CD4-positive, alpha-beta T cell treated with Interleukin-6 at 100 ng/mL for 8 hours (primary cell): ENCODE measurements around the gene COA8.
"Not testable (repeated sequence)": the region's sequence is repeated elsewhere in the genome, so short reads cannot be mapped to it uniquely, and the experiment has no call there.

Experiments
- DNase-seq: peaks from one replicate; pipeline ENCODE4 v3.0.0-alpha.2; 2020; ENCODE audit warnings: mixed read lengths, low spot score

Gene COA8

GRCh38 chr14:103525430-103526246, 37.1 kb upstream of the COA8 start:
- DNase-seq = not testable (repeated sequence)

DNA sequence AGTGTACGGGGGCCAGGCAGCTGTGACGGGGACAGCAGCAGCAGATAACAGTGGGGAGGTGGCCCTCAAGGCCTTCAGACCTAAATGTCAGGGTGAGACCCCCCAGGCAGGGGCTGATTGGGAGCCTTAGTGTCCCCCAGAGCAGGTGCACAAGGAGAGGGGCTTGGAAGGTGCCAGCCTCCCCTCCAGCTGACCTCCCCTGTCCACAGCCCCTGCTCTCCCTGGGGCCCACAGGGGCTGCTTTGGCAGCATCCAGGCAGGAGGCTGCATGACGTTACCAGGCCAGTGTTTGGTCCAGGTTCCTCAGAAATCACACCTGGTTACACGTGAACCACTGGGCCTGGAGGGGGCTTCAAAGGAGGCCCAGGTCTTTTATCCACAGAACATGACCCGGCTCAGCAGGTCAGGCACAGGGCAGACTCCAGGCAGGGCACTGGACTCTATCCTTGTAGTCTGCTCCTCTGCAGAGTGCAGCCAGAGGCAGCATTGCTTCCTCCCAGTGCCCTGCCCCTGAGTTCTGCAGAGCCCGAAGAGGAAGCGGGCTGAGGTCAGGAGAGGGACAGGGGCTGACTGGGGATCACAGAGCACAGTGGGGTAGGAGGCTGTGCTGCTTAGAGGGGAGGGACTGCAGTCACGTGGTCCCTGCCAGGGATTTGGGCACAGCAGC, 36.4 kb upstream of the COA8 start:
- no peak for DNase-seq

- no peak for DNase-seq
Observed at GRCh38 chr14:103526914-103527248, 35.9 kb upstream of the COA8 start.

DNA sequence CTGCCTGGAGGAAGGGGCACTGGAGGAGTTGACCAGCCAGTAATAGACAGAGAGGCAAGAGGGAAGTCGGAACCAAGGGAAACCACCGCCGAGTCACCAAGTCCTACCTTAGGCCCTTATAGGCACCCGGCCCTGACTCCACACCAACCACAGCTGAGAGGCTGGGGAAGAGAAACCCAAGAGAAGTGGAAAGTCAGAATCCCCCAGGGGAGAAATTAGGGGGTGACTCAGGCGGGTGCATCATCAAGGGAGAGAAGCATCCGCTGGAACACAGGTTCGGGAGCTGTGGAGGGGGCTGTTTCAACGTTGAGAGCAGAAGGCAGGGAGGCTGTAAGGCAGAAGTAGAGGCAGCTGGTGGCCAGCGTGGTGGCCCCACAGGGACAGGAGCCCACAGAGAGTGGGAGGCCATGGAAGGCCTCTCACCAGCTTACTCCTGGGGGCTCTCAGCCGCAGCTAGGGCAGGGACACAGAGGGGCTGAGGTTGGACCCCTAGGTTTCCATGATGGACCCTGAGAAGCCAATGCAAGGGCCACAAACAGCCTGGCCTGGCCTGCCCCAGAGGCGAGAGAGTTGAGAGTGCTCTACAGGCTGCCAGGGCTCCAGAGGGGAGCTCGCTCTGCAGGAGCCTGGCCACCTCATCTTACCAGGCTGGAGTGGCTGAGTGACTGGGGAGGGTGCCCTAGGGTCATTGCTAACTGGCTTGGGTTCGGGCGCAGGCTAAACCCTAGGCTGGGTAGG, 35.2 kb upstream of the COA8 start:
- no peak for DNase-seq

GRCh38 chr14:103528146-103528586, 34.6 kb upstream of the COA8 start:
- DNase-seq = no peak

- DNase-seq = peak; percentile 82
Observed at GRCh38 chr14:103528587-103529382, 34.0 kb upstream of the COA8 start, which contains the start of gene TRMT61A. TSS of gene TRMT61A (plus strand) at chr14:103529196. CDS start at chr14:103529979, 783 bp downstream.

DNA sequence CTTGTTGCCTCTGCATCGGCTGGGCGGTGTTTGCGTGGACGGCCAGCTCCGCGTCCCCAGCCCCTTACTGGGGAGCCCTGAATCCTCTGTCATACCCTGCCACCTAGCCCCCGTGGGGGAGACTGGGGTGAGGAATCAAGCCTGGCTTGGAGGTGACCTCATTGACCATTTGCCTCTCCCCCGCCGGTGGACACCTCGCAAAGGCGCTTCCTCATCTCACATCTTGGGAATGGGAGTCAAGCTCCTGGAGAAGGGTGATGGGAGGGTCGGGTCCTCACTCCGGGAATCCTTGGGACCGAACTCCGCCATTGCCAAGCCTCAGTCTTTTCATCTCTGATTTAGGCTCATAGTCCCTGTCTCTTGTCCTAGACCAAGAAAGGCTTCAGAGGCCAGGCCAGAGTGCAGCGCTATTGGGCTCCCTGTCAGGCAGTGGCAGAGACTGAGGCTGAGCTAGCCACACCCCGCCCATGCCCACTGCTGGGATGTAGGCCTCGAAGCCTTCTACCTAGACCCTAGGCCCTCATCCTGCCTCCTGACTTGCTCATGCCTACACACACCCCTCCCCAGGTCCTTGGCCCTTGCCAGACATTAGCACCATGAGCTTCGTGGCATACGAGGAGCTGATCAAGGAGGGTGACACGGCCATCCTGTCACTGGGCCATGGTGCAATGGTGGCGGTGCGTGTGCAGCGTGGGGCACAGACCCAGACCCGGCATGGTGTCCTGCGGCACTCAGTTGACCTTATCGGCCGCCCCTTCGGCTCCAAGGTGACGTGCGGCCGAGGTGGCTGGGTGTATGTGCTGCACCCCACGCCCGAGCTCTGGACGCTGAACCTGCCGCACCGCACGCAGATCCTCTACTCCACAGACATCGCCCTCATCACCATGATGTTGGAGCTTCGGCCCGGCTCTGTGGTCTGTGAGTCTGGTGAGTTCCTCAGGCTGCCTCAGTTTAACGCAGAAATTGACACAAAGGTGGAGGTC, 33.1 kb upstream of the COA8 start:
- DNase-seq = no peak

DNA sequence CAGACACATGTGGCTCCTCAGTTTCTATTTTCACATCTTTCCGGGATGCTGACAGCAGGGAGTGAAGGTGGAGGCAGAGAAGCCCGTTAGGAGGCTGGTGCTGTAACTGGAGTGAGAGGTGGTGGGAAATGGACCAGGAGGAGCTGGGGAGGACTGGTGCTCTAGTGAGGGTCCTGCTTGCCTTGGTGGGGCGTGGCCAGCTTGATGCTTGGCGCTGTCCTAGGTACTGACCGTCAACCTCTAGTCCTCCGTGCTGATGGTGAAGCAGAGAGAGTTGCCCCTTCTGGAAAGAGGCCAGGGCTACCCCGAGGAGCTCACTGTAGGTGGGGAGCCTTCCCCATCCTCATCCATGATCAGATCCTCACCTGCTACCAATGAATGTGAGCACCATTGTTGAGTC, 32.4 kb upstream of the COA8 start:
- no peak for DNase-seq

DNA sequence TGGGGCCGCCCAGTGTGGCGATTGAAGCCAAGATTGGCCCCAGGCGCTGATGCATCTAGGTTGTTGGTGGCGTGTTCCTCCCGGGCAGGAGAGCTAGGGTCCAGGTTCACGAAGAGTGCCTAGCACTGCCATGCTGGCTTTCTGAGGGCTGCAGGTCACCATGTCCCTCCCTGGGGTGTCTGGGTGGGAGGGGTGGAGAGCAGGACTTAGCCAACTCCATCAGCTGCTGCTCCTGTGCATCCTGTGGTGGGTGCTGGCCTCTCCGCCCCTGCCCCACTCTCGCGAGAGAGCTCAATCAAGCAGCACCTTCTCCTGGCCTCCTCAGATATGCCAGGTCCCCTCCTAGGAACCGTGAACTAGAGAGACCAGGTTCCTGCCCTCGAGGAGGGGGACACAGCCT, 31.9 kb upstream of the COA8 start:
- no peak for DNase-seq

- no peak for DNase-seq
Observed at GRCh38 chr14:103531421-103532215, 31.1 kb upstream of the COA8 start.

GRCh38 chr14:103532216-103533136, 30.3 kb upstream of the COA8 start:
- no peak for DNase-seq

DNA sequence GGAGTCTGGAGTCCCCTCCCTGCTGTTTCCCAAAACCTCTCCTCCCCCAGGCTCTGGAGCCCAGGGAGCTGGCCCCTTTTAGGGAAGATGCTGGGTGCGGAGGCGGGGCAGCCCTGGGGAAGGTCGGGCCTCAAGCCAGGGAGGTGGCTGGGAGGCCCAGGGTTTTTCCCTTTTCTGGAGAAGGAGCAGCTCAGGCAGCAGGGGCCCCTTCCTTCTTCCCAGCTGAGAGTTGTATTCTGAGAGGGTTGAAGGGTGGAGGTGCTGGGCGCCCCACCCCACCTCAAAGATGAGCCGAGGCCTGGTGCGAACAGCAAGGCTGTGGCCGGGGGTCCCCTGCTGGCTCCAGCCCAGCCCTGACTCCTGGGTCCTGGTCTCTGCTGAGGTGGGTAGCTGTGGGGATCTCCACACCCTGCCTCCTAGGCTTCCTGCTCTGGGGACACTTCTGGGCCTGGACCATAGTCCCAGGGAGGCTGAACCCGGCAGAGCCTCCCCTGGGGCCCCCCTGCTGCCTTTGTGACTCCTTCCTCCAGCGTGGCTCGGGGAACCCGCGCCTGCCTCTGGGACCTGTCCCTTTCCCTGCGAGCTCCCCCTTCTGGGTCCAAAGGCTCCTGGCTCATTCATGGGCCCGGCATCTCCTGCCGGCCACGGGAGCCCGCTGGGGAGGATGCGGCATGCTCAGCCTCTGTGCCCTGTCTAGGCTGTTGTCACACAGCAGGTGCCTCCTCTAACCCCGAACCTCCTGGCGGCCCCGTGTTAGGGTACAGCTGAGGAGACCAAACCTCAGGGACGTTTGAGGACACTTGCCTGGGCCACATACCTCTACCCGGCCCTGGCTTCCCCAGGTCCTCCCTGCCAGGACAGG, 29.4 kb upstream of the COA8 start:
- no peak for DNase-seq

- DNase-seq = no peak
Observed at GRCh38 chr14:103533999-103534575, 28.7 kb upstream of the COA8 start.

DNA sequence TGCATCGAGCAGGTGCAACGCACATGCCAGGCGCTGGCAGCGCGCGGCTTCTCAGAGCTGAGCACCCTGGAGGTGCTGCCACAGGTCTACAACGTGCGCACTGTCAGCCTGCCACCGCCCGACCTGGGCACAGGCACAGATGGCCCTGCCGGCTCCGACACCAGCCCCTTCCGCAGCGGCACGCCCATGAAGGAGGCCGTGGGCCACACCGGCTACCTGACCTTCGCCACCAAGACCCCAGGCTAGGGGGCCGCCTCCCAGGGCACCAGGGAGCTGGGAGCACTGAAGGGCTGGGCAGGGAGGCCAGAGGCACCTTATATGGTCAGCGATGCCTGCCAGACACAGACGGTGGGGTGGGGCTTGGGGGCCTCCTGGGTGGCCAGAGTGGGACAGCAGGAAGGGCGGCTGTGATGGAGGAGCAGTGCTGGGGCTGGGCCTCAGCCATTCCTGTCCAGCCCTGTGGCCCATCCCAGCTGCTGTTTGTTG, 28.1 kb upstream of the COA8 start:
- DNase-seq = no peak

DNA sequence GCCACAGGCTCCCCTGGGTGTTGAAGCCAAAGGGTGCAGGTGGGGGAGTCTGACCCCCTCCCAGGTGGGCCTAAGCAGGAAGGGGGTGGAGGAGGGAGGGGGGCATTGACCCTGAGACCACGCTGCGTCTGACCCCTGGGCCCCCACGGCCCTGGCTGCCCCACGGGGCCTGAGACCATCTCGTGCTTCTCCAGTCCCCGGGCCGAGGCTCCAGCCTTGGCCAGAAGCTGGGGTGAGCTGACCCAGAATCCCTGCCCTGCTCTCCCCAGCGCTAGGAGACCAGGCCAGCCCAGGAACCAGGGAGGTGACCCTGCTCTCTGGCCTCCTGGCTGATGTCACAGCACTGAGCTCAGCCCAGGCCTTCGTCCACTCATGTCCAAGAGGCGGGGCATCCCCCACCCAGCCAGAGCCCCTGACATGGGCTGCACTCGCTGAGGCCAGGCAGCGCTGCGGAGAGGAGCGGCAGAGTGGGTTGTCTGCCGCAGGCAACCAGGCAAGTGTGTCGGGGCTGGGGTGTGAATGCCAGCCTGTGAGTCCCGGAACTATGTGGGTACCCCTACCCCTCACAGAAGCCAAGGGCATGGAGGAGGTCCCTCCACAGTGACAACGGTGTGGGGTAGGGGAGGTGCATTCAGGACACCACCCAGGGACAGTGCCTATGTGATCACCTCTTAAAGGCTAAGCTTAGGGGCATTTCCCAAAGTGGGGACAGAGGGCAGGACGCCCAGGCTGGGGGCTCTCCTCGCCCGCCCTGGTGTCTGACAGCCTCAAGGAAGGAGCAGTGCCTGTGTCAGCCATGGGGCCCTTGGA, 27.5 kb upstream of the COA8 start:
- no peak for DNase-seq

GRCh38 chr14:103535891-103536565, 26.7 kb upstream of the COA8 start:
- DNase-seq = no peak
